Measurements from ENCODE around the gene NAT9. TPM values are rescaled to one million over a fixed set of nuclear protein-coding genes. Genes with fewer than 3 reads are reported as not detected.

Gene NAT9
- total and polyA plus RNA-seq, 2 experiments from 2014 or later: 37.3 to 37.5 TPM

DNA sequence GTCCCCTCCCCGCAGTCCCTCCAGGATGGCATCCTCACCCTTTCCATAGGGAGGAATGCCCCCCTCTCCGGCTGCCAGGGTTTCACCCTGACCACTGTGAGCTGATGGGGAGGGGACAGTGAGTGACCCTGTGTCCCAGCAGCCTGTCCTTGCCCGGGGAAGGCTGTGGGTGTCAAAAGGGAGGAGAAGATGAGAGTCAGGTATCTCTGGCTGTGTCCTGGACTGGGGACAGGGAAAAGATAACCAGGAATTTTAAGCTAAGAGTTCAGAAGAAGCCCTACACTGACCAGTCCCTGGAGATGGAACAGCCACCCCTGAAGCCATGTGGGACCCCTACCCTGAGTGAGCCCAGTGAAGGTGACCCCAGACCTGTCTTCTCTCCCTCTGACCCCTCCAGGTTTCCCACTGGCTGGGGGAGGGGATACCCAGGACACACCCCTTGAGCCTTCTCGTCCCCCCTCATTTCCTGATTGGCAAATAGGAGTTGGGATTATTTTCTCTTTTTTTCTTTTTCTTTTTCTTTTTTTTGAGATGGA lies 11.3 kb downstream of the NAT9 start (continued):
- TF ChIP-seq, protein P1, sequence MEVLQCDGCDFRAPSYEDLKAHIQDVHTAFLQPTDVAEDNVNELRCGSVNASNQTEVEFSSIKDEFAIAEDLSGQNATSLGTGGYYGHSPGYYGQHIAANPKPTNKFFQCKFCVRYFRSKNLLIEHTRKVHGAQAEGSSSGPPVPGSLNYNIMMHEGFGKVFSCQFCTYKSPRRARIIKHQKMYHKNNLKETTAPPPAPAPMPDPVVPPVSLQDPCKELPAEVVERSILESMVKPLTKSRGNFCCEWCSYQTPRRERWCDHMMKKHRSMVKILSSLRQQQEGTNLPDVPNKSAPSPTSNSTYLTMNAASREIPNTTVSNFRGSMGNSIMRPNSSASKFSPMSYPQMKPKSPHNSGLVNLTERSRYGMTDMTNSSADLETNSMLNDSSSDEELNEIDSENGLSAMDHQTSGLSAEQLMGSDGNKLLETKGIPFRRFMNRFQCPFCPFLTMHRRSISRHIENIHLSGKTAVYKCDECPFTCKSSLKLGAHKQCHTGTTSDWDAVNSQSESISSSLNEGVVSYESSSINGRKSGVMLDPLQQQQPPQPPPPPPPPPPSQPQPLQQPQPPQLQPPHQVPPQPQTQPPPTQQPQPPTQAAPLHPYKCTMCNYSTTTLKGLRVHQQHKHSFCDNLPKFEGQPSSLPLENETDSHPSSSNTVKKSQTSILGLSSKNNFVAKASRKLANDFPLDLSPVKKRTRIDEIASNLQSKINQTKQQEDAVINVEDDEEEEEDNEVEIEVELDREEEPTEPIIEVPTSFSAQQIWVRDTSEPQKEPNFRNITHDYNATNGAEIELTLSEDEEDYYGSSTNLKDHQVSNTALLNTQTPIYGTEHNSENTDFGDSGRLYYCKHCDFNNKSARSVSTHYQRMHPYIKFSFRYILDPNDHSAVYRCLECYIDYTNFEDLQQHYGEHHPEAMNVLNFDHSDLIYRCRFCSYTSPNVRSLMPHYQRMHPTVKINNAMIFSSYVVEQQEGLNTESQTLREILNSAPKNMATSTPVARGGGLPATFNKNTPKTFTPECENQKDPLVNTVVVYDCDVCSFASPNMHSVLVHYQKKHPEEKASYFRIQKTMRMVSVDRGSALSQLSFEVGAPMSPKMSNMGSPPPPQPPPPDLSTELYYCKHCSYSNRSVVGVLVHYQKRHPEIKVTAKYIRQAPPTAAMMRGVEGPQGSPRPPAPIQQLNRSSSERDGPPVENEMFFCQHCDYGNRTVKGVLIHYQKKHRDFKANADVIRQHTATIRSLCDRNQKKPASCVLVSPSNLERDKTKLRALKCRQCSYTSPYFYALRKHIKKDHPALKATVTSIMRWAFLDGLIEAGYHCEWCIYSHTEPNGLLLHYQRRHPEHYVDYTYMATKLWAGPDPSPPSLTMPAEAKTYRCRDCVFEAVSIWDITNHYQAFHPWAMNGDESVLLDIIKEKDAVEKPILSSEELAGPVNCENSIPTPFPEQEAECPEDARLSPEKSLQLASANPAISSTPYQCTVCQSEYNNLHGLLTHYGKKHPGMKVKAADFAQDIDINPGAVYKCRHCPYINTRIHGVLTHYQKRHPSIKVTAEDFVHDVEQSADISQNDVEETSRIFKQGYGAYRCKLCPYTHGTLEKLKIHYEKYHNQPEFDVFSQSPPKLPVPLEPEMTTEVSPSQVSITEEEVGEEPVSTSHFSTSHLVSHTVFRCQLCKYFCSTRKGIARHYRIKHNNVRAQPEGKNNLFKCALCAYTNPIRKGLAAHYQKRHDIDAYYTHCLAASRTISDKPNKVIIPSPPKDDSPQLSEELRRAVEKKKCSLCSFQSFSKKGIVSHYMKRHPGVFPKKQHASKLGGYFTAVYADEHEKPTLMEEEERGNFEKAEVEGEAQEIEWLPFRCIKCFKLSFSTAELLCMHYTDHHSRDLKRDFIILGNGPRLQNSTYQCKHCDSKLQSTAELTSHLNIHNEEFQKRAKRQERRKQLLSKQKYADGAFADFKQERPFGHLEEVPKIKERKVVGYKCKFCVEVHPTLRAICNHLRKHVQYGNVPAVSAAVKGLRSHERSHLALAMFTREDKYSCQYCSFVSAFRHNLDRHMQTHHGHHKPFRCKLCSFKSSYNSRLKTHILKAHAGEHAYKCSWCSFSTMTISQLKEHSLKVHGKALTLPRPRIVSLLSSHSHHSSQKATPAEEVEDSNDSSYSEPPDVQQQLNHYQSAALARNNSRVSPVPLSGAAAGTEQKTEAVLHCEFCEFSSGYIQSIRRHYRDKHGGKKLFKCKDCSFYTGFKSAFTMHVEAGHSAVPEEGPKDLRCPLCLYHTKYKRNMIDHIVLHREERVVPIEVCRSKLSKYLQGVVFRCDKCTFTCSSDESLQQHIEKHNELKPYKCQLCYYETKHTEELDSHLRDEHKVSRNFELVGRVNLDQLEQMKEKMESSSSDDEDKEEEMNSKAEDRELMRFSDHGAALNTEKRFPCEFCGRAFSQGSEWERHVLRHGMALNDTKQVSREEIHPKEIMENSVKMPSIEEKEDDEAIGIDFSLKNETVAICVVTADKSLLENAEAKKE (CRISPR knock-in tag; IDR thresholded peaks at IDR 0.05): no peak
- TF ChIP-seq ZNF114 (CRISPR knock-in tag; IDR thresholded peaks at IDR 0.05): no peak
- TF ChIP-seq, protein P2, sequence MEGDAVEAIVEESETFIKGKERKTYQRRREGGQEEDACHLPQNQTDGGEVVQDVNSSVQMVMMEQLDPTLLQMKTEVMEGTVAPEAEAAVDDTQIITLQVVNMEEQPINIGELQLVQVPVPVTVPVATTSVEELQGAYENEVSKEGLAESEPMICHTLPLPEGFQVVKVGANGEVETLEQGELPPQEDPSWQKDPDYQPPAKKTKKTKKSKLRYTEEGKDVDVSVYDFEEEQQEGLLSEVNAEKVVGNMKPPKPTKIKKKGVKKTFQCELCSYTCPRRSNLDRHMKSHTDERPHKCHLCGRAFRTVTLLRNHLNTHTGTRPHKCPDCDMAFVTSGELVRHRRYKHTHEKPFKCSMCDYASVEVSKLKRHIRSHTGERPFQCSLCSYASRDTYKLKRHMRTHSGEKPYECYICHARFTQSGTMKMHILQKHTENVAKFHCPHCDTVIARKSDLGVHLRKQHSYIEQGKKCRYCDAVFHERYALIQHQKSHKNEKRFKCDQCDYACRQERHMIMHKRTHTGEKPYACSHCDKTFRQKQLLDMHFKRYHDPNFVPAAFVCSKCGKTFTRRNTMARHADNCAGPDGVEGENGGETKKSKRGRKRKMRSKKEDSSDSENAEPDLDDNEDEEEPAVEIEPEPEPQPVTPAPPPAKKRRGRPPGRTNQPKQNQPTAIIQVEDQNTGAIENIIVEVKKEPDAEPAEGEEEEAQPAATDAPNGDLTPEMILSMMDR (conservative IDR thresholded peaks at IDR 0.05; ENCODE audit: low read depth in 2 of 2): no peak
- TF ChIP-seq JUNB (IDR thresholded peaks at IDR 0.05; ENCODE audit: unreplicated experiment): no peak
- no peak for TF ChIP-seq ZNF331 (CRISPR knock-in tag; IDR thresholded peaks at IDR 0.05; ENCODE audit: low read depth)
- no peak for TF ChIP-seq CREB1 (CRISPR knock-in tag; IDR thresholded peaks at IDR 0.05; ENCODE audit: low read depth)
